ENCODE data around the gene RTN4R. TPM values are rescaled to one million over a fixed set of nuclear protein-coding genes. Genes with fewer than 3 reads are reported as not detected.

RTN4R gene
- total and polyA plus RNA-seq, 2 donors (not counting 1 experiment from before 2014, with no cell fraction given) = 0.42 to 0.79 TPM

GRCh38 chr22:20233351-20234313 is 34.5 kb downstream of the RTN4R start:
- intact Hi-C loops (cut with micrococcal nuclease) = no loop called here
- Histone ChIP-seq H3K27me3 (replicated peaks in 1 of 4; ENCODE audit: control extremely low read depth in 1 of 4, control insufficient read depth in 3 of 4, insufficient read depth in 4 of 4, low read length in 3 of 4) (no peaks in the 10 kb centered on the region), H2AFZ (ENCODE audit: insufficient read depth, low read depth, low read length, poor library complexity, severe bottlenecking) (no peak overlapping the region), H3K4me3 (ENCODE audit: control extremely low read depth in 1 of 5, extremely low read depth in 1 of 5, insufficient read depth in 1 of 5, low read depth in 2 of 5, low read length in 4 of 5) (no peak overlapping the region), H3K79me2 (ENCODE audit: control insufficient read depth, insufficient read depth, low read length) (no peaks in the 10 kb centered on the region), H3K27ac (ENCODE audit: low read length in 2 of 2) (no peak overlapping the region), H4K20me1 (ENCODE audit: control insufficient read depth, insufficient read depth, low read length, poor library complexity, severe bottlenecking) (no peaks in the 10 kb centered on the region), H3K4me2 (replicated peaks; ENCODE audit: low read depth, low read length, poor library complexity, severe bottlenecking) (no peak overlapping the region), H3K9me3 (ENCODE audit: control extremely low read depth in 1 of 3, control insufficient read depth in 2 of 3, insufficient read depth in 1 of 3, low read length in 2 of 3) (no peaks in the 10 kb centered on the region), H3K4me1 (ENCODE audit: control insufficient read depth in 2 of 2, insufficient read depth in 2 of 2, low read length in 2 of 2) (peaks cover 10 to 16% of the 10 kb centered on the region in 2 donors), H3K9ac (ENCODE audit: low read length) (no peak overlapping the region), H3K36me3 (replicated peaks in 1 of 2; ENCODE audit: control extremely low read depth in 1 of 2, control insufficient read depth in 1 of 2, extremely low read depth in 1 of 2, insufficient read depth in 2 of 2, low read length in 1 of 2) (no peaks in the 10 kb centered on the region)
- H3K9me3 Mint-ChIP-seq (ENCODE audit: insufficient read depth) = no peaks in the 10 kb centered on the region
- ATAC-seq (ENCODE audit: low read depth) = no peak
- no peak overlapping the region for H3K4me3 Mint-ChIP-seq
- ChIA-PET POLR2A (no interaction called here), CTCF (no interaction called here)
- H3K4me1 Mint-ChIP-seq = peaks cover 8% of the 10 kb centered on the region
- no peak overlapping the region for H3K27ac Mint-ChIP-seq
- TF ChIP-seq CTCF (IDR thresholded peaks at IDR 0.05) = no peak
- TF ChIP-seq EZH2 (IDR thresholded peaks at IDR 0.05; ENCODE audit: borderline replicate concordance, insufficient read depth, low read depth, low read length, poor library complexity, severe bottlenecking) = no peak
- H3K27me3 Mint-ChIP-seq = no peaks in the 10 kb centered on the region
- 82% methylated on average over 8 of the region's 13 CpGs for WGBS (ENCODE audit: insufficient coverage)
- no peak for DNase-seq

- Histone ChIP-seq H3K36me3 (replicated peaks in 1 of 2; ENCODE audit: control extremely low read depth in 1 of 2, control insufficient read depth in 1 of 2, extremely low read depth in 1 of 2, insufficient read depth in 2 of 2, low read length in 1 of 2) (no peaks in the 10 kb centered on the region), H3K9me3 (ENCODE audit: control extremely low read depth in 1 of 3, control insufficient read depth in 2 of 3, insufficient read depth in 1 of 3, low read length in 2 of 3) (no peaks in the 10 kb centered on the region), H3K4me1 (ENCODE audit: control insufficient read depth in 2 of 2, insufficient read depth in 2 of 2, low read length in 2 of 2) (peaks cover 2 to 8% of the 10 kb centered on the region in 2 donors), H3K79me2 (ENCODE audit: control insufficient read depth, insufficient read depth, low read length) (no peaks in the 10 kb centered on the region), H3K27ac (ENCODE audit: low read length in 2 of 2) (no peak overlapping the region), H4K20me1 (ENCODE audit: control insufficient read depth, insufficient read depth, low read length, poor library complexity, severe bottlenecking) (no peaks in the 10 kb centered on the region), H3K9ac (ENCODE audit: low read length) (no peak overlapping the region), H2AFZ (ENCODE audit: insufficient read depth, low read depth, low read length, poor library complexity, severe bottlenecking) (no peak overlapping the region), H3K27me3 (replicated peaks in 1 of 4; ENCODE audit: control extremely low read depth in 1 of 4, control insufficient read depth in 3 of 4, insufficient read depth in 4 of 4, low read length in 3 of 4) (no peaks in the 10 kb centered on the region), H3K4me3 (ENCODE audit: control extremely low read depth in 1 of 5, extremely low read depth in 1 of 5, insufficient read depth in 1 of 5, low read depth in 2 of 5, low read length in 4 of 5) (no peak overlapping the region), H3K4me2 (replicated peaks; ENCODE audit: low read depth, low read length, poor library complexity, severe bottlenecking) (no peak overlapping the region)
- peaks cover 3% of the 10 kb centered on the region for H3K4me1 Mint-ChIP-seq
- ATAC-seq (ENCODE audit: low read depth) (no peak), DNase-seq (no peak)
- ChIA-PET CTCF (no interaction called here), POLR2A (no interaction called here)
- no peak overlapping the region for H3K27ac Mint-ChIP-seq
- TF ChIP-seq EZH2 (IDR thresholded peaks at IDR 0.05; ENCODE audit: borderline replicate concordance, insufficient read depth, low read depth, low read length, poor library complexity, severe bottlenecking) = no peak
- no peak for TF ChIP-seq CTCF (IDR thresholded peaks at IDR 0.05)
- no peaks in the 10 kb centered on the region for H3K27me3 Mint-ChIP-seq
- H3K9me3 Mint-ChIP-seq (ENCODE audit: insufficient read depth) = no peaks in the 10 kb centered on the region
- intact Hi-C loops (cut with micrococcal nuclease) = no loop called here
- WGBS (ENCODE audit: insufficient coverage) = 57% methylated on average over 9 of the region's 9 CpGs
- no peak overlapping the region for H3K4me3 Mint-ChIP-seq
These were observed 35.3 kb downstream of the RTN4R start for GRCh38 chr22:20232781-20233180.
